Raji (cell line): ENCODE measurements around the gene HACD4.

Experiments
- POLR2A ChIP-seq: IDR thresholded peaks from 2 replicates; pipeline ENCODE4 v1.6.1; 2011; ENCODE audit warnings: low read depth, low read length, control low read depth; ENCODE audit not compliant: insufficient read depth

Gene HACD4

GRCh38 chr9:21028466-21028865 lies 3.0 kb downstream of the HACD4 start:
- TF ChIP-seq POLR2A: no peak

GRCh38 chr9:21027295-21027694 lies 4.1 kb downstream of the HACD4 start:
- TF ChIP-seq POLR2A: no peak

GRCh38 chr9:21023861-21024260 lies 7.6 kb downstream of the HACD4 start:
- TF ChIP-seq POLR2A: no peak

GRCh38 chr9:21018177-21018576 lies 13.3 kb downstream of the HACD4 start:
- TF ChIP-seq POLR2A: no peak

GRCh38 chr9:21016701-21017491 lies 14.5 kb downstream of the HACD4 start:
- TF ChIP-seq POLR2A: no peak

- no peak for TF ChIP-seq POLR2A
Observed at GRCh38 chr9:21015995-21016394, 15.4 kb downstream of the HACD4 start.

- TF ChIP-seq POLR2A: no peak
Observed at GRCh38 chr9:21015129-21015815, 16.2 kb downstream of the HACD4 start.

GRCh38 chr9:21002040-21002439 lies 29.4 kb downstream of the HACD4 start:
- no peak for TF ChIP-seq POLR2A

- TF ChIP-seq POLR2A: no peak
Observed at GRCh38 chr9:21001581-21001980, 29.9 kb downstream of the HACD4 start.

- no peak for TF ChIP-seq POLR2A
Observed at GRCh38 chr9:20997503-20998076, 33.9 kb downstream of the HACD4 start.

- no peak for TF ChIP-seq POLR2A
Observed at GRCh38 chr9:20996809-20997208, 34.6 kb downstream of the HACD4 start.

GRCh38 chr9:20995616-20996015 lies 35.8 kb downstream of the HACD4 start:
- TF ChIP-seq POLR2A: no peak

- TF ChIP-seq POLR2A: no peak
Observed at GRCh38 chr9:20994486-20994885, 37.0 kb downstream of the HACD4 start.

- no peak for TF ChIP-seq POLR2A
Observed at GRCh38 chr9:20990867-20991266, 40.6 kb downstream of the HACD4 start.

GRCh38 chr9:20989923-20990341 lies 41.5 kb downstream of the HACD4 start:
- no peak for TF ChIP-seq POLR2A
